Epithelial cell of esophagus (primary cell): Measurements from ENCODE around the gene ROBO3.

Source experiments
- DNase-seq: peaks from one replicate; pipeline ENCODE4 v3.0.0; 2010; ENCODE audit warnings: low read depth
- H3K4me3 ChIP-seq: 2 replicates; pipeline ENCODE4 v1.5.1; 2011; ENCODE audit warnings: mild to moderate bottlenecking, low read length, control low read depth
- CTCF ChIP-seq: IDR thresholded peaks from 2 replicates; pipeline ENCODE4 v1.5.1; 2011; ENCODE audit warnings: low read depth, mild to moderate bottlenecking, low read length, control low read depth, inconsistent platforms; ENCODE audit not compliant: insufficient read depth; ENCODE audit errors: missing control alignments

The ROBO3 gene

GRCh38 chr11:124920870-124921609, 55.8 kb downstream of the ROBO3 start:
- peak; percentile 41 for DNase-seq
- TF ChIP-seq CTCF: no peak
- H3K4me3 ChIP-seq: peak overlapping the region; percentile 21

GRCh38 chr11:124922831-124923230, 57.6 kb downstream of the ROBO3 start:
- TF ChIP-seq CTCF: no peak
- no peak for DNase-seq
- H3K4me3 ChIP-seq: no peak overlapping the region

GRCh38 chr11:124923296-124923695, 58.1 kb downstream of the ROBO3 start:
- no peak overlapping the region for H3K4me3 ChIP-seq
- TF ChIP-seq CTCF: no peak
- no peak for DNase-seq

GRCh38 chr11:124928942-124929665, 63.9 kb downstream of the ROBO3 start:
- DNase-seq: no peak
- no peak overlapping the region for H3K4me3 ChIP-seq
- no peak for TF ChIP-seq CTCF

- no peak for DNase-seq
- TF ChIP-seq CTCF: no peak
Measured at GRCh38 chr11:124930799-124931198, 65.6 kb downstream of the ROBO3 start.

More at GRCh38 chr11:124930799-124931198, 65.6 kb downstream of the ROBO3 start:
- no peak overlapping the region for H3K4me3 ChIP-seq
